Mammary epithelial cell (primary cell): ENCODE data around the gene NCKAP5.

Experiments used
- CTCF ChIP-seq, 2 donors: IDR thresholded peaks in 1 of 2; conservative IDR thresholded peaks in 1 of 2; 2 replicates each; pipeline ENCODE4 v1.5.1; 2011 to 2012; ENCODE audit warnings: inconsistent platforms in 2 of 2, low read length in 2 of 2, mild to moderate bottlenecking in 2 of 2, control low read depth in 1 of 2, low read depth in 1 of 2; ENCODE audit not compliant: insufficient read depth in 1 of 2; ENCODE audit errors: extremely low read depth in 1 of 2
- EZH2 ChIP-seq: IDR thresholded peaks from 2 replicates; pipeline ENCODE4 v1.6.1; 2012; ENCODE audit warnings: low read length, inconsistent platforms, borderline replicate concordance

- no peak for TF ChIP-seq CTCF (conservative IDR thresholded peaks at IDR 0.05 in 1 of 2, IDR thresholded peaks at IDR 0.05 in 1 of 2; ENCODE audit: extremely low read depth in 1 of 2, insufficient read depth in 1 of 2, low read depth in 1 of 2, low read length in 2 of 2)
- TF ChIP-seq EZH2, result no peak
These were observed 221.6 kb downstream of the NCKAP5 start for GRCh38 chr2:133346654-133347053.
